ENCODE results near the gene ERICH2. TPM values are rescaled to one million over a fixed set of nuclear protein-coding genes. Genes with fewer than 3 reads are reported as not detected.
A peak's percentile ranks its signal among the peaks of the same experiment; 100 is the strongest.
"Not testable (repeated sequence)": the region's sequence is repeated elsewhere in the genome, so short reads cannot be mapped to it uniquely, and the experiment has no call there.

The ERICH2 gene, protein sequence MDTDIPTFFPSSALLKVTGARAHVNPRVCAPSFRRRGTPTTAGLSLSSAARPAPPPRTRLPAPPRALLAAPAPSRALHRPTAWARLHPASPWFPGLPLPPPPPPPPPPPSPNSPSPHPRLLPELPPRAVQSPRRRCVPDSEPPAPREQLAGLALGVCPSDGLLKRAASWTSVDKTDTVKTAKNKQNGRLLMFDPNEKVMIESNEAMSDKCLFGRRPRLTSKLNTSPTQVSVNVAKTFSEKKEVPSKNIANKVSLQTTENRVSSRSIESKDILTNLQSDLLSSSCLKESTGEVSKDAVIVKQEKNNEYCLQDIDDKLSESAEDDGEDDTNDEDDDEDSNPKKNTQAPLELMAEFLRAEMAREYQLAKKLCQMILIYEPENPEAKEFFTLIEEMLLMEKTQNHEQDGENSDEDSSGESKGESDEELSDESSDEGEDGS
- total RNA-seq = not detected

DNA sequence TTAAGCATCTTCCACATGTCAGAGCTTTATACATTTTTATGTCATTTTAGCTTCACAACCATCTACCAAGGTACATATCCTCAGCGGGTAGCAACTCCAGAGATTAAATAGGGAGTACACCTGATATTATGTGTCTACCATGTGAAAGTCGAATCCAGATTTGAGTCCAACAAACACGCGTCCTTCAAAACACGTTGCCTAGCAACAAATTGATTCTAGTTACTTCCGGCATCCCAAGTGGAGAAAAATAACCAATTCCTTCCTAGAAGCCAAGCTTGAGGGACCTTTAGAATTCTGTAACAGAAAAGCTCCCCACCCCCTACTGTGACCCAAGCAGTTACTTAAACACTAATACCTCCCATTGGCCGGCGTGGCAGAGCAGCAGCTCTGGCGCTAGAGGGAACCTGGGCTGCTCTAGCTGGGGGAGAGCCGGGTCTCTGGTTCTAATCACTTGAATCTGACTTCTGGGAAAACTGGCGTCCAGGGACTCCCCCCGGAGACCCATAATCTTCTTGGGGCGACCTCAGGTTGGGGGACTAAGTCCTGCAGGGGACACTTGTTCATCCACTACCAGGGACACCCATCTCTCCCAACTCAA, at the start of gene ERICH2:
TSS of gene ERICH2 (plus strand) at position 371 of the 598 bp plus-strand sequence. CDS start 304 bp downstream, outside the sequence.
- no peak for FAIRE-seq

DNA sequence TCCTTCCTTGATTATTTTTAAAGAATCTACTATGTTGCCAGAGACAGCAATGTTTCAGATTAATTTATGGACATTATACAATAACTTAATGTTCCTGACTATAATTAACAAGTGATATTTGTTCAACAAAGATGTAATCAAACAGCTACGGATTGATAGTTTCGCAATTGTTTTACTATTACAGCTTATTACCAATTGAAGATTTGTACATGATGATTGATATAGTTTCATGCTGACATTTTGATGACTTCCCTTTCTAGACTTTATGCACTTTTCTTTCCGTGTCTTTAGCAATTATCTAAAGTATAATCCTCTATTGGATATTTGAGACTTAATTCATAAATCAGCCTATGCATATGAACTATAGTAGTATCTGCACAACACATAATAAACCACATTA, 48.5 kb upstream of the ERICH2 start:
- FAIRE-seq = peak; percentile 24

More for the DNA sequence above, at the start of gene ERICH2:
- peak; percentile 36 to 51 for DNase-seq (ENCODE audit: low spot score in 2 of 2)

DNA sequence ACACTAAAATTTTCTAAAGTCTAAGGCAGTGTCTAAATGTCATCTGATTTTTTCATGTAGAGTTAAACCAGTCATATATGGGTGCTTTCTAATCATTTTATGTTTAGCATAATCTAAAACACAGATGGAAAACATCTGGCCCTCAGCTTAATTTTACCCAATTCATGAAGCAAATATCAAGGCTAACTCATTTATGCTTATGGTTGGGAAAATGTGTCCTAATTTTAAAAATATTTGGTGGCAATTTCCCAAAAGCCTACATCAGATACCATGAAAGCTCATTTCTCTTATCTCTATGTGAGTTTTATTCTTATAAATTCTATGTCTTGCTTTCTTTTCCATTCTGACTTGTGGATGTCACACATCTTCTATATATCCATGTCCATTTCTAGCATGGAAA, 47.9 kb upstream of the ERICH2 start:
- no peak for DNase-seq (ENCODE audit: low spot score in 2 of 2)
- no peak for FAIRE-seq

More for the DNA sequence above, 48.5 kb upstream of the ERICH2 start:
- no peak for DNase-seq (ENCODE audit: low spot score in 2 of 2)

DNA sequence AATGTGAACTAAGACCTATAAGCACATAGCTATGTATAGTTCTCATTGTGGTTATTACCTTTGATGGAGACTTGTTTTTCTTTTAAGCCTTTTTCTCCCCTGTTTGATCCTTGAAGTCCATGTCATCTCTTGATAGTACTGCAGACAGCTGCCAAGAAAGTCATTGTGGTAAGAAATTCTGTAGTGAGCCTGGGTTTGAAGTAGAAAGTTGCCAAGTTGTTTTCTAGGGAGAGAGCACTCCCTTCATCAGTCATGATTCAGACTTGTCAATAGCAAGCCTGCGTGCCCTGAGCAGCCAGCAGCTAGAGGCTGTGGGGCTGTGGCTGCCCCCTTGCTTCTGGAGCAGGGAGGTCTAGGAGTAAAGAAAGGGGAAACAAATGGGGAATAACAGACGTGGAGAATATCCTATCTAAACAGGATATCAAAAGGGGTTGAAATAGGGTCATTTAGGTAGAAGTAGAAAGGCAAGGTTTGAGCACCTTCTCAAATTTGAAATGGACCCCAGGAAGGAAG, 46.7 kb upstream of the ERICH2 start:
- no peak for DNase-seq (ENCODE audit: low spot score in 2 of 2)
- no peak for FAIRE-seq

DNA sequence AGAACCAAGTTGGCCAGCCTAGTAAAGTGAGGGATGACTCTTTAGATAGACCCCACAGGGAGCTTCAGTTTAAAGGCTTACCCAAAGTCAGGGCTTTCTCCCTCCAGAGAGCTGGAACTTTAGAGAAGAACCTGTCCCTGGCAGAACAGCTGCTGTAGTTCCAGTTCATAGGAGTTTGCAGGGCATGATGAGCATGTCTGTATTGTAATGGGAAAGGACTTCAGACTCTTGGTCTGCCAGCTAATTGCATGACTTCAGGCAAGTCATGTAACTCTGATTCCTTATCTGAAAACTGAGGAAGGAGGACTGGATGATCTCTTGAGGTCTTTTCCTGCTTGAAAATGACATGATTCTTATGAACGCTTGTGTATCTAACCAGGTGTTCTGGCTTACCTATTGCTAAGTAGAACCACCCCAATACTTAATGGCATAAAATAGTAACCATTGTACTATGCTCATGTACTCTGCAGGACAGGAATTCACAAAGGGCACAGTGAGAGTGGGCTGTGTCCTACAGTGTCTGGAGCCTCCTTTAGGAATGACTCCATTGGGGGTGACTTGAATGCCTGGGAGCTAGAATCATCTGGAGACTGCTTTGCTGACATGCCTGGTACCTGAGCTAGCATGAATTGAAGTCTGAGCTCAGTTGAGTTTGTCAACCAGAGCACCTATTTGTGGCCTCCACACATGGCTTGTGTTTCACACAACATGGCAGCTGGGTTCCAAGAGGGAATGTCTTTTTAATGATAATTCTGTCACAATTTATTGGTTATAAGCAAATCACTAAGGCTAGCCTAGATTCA, 36.2 kb upstream of the ERICH2 start:
- FAIRE-seq (no peak), DNase-seq (ENCODE audit: low spot score in 2 of 2) (no peak)

DNA sequence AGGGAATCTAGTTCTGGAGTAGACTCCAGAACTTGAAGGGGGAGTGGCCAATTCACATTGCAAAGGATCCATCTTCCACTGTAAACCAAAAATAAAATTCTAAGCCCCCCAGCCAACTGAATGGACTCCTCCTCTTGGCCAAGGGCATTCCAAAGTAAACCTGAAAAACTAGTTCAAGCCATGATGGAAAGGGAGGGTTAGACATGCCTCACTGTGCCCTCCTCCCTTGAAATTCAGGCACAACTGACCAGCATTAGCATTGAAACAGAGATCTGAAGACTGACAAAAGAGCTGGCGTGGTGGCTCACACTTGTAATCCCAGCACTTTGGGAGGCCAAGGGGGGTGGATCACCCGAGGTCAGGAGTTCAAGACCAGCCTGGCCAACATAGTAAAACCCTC, 35.6 kb upstream of the ERICH2 start:
- not testable (repeated sequence) for DNase-seq (ENCODE audit: low spot score in 2 of 2); FAIRE-seq

DNA sequence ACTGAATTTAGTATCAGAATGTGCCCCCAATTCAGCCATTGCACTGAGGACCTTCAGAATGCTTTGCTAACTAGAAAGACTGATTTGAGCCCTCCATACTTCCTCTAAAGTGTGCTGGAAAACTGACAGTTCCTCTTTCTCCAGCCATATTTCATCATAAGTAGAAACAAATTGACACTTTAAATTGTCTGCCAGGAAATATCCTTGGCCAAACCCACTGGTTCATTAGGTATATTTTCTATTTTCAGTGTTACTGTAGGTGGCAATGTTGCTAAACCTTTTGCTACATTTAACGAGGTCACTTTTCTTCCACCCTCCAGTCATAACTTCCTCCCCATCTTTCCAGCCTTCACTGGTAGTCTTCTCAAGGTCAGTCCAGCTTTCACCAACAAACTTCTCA, 33.5 kb upstream of the ERICH2 start:
- no peak for FAIRE-seq
- no peak for DNase-seq (ENCODE audit: low spot score in 2 of 2)

DNA sequence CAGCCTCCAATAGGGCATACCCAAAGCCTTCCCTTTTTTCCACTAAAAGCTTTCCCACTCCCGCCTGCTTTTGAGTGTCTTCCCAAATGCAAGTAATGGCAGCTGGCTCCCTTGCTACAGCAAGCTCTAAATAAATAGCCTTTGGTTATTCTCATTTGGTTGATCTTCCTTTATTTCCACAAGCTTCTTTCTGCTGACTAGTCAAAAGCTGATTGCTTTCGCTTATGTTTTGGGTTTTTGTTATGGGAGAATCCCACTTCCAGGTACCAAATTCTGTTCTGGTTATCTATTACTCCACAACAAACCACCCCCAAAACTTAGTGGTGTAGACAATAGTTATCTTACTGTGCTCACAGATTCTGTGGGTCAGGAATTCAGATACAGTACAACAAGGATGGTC, 32.8 kb upstream of the ERICH2 start:
- FAIRE-seq (no peak), DNase-seq (ENCODE audit: low spot score in 2 of 2) (no peak)

DNA sequence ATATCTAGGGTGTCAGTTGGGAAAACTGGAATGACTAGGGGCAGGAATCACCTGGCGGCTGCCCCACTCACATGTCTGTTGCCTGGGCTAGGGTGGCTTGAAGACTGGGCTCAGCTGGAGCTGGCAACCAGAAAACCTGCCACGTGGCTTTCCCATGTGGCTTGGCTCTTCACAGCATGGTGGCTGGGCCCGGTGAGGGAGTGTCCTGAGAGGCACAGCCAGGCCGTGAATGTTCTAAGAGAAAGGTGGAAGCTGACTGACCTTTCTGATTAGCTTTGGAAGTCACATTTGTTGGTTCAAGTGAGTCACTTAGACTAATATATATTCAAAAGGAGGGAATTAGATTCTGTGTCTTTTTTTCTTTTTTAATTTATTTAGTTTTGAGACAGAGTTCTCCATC, 32.4 kb upstream of the ERICH2 start:
- DNase-seq (ENCODE audit: low spot score in 2 of 2) (no peak), FAIRE-seq (no peak)

DNA sequence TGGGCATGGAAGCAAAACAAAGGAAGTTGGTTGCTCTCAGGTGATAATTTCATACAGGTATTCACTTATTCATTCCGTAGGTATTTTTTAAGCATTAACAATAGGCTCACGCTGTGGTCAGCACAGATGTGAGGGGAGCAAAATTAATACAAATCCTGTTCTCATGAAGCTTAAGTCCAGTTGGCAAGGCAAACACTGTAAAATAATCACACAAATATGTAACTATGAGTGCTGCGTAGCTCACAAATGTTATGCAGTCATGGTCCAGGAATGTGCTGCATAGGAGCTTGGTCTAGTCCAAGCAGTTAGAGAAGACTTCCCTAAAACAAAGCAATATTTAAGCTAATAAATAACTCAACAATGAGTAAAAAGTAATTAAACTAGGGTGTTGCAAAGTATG, 31.1 kb upstream of the ERICH2 start:
- FAIRE-seq = no peak
- DNase-seq (ENCODE audit: low spot score in 2 of 2) = no peak

DNA sequence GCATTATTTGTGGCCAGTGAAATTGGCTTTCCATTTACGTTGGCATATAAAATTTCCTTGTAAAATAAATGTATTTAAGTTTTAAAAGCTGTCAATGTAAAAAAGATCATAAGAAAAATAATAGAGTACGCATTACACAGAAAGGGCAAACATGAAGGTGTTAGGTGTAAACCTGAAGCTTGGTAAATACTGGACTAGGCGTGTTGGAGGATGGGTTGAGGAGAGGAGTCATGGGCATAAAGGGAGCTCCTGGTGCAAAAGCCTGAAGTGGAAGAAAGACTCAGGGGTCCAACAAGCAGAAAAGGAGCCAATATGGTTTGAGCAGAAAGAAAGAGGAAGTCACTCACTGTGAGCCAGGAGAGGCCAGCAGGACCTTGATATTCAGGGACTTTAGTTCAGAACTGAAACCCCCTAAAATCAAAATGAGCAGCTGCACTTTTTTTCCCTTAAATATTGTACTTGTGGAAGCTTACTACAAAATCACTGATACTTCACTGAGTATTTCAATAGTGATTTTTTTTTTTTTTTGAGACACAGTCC, 30.6 kb upstream of the ERICH2 start:
- no peak for FAIRE-seq
- DNase-seq (ENCODE audit: low spot score in 2 of 2) = no peak

DNA sequence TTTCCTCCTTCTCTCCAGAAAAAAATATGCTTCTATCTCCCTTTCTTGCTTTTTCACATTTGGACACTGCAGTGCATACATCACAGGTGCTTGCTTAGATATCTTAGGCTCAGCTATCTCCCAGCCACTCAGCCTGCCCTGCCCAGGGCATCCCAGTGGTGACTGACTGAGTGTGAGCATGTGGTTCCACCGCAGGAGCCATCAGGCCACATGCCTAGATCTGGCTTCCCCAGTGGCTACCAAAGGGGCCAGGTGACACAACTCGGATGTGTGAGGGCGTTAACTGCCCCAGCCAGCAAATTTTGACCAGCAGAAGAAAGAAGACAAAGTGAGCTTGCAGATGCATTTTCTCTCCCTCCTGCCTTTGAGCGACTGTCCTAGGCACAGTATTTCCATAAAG, 29.5 kb upstream of the ERICH2 start:
- DNase-seq (ENCODE audit: low spot score in 2 of 2) (no peak), FAIRE-seq (no peak)

DNA sequence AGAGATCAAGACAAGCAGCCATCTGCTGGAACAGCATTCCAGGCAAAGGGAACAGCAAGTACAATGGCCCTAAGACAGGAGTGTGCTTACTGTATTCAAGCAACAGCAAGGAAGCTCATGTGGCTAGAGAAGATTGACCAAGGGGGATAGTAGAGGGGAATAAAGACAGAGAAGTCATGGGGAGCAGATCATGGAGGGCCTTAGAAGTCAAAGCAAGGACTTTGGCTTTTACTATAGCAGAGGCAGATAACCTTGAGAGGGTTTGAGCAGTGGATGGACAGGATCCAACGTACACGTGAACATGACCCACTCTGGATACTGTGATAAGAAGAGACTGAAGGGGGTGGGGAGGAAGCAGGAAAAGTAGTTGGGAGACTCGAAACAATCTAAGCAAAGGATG, 28.2 kb upstream of the ERICH2 start:
- FAIRE-seq = no peak
- DNase-seq (ENCODE audit: low spot score in 2 of 2) = no peak

DNA sequence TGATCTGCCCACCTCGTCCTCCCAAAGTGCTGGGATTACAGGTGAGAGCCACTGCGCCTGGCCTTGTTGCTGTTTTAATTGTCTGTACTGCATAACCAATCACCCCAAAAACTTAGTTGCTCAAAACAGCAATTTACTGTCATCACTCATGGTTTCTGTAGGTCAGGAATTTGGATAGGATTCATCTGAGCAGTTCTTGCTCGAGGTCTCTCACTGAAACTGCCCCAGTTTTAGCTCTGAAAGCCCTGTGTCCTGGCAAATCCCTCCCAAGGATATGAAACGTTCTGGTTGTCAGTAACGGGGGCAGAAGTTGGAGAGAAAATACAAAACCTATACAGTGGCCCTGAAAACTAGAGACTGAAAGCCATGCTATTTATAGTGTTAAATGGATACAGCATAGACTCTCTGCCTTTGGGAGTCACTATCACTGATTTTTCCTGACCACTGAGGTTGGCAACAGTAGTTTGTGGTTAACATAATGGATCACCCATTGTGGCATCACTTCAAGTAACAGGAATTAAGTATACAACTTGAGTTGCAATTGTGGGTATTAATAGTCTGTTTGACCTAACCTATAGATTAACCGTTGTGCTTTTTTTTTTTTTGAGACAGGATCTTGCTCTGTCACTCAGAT, 27.2 kb upstream of the ERICH2 start:
- FAIRE-seq = no peak

DNA sequence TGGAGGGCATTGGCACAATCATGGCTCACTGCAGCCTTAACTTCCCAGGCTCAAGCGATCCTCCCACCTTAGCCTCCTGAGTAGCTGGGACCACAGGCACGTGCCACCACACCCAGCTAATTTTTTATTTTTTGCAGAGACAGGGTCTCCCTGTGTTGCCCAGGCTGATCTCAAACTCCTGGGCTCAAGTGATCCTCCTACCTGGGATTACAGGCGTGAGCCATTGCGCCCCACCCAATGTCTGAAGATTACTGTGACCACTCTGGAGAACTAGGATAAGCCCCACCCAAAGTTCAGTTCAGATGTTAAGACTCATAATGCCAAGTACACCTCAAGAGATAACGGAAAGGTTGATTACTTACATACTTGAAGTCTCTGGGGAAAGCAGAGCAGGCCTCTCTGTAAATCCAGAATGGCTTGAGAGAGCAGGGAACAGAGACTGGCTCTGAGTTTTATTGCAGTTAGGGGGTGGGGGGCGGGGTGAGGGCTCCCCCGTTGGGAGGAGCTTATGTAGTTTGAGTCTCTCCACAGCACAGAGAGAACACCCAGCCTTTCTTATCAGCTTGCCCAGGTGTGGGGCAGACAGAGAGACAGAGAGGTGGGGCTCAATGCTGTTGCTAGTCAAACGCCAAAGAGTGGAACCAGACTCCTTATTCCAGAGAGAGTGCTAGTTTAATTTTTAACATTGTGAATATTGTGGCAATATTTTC, 26.5 kb upstream of the ERICH2 start:
- FAIRE-seq = no peak
- DNase-seq (ENCODE audit: low spot score in 2 of 2) = no peak

More for the DNA sequence above, 27.2 kb upstream of the ERICH2 start:
- no peak for DNase-seq (ENCODE audit: low spot score in 2 of 2)

DNA sequence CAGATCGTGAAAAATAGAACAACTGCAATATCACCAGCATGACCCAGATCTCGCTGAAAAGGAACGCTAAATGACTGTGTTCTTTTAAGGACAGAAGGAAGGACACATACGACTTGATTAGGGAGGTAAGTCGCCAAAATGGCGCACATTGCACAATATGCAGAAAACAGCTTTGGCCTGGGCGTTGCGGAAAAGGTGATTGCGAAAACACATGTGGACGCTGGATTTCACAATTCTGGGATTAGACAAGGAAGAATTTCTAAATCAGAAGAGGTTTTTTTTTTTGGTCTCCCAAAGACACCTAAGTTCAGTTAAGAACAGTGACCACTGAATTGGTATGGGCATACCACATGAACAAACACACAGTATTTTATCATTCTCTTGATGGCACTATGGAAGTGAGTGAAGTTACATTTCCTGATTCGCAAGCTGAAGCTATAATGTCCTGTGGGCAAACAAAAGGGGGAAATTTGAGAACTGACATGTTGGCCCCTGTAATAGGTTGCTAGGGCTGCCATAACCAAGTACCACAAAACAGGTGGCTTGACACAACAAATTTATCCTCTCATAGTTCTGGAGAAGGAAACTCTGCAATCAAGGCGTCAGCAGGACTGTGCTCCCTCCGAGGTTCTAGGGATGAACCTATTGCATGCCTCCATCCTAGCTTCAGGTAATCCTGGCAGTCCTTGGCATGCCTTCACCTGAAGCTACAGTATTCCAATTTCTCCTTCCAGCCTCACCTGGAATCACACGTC, 25.8 kb upstream of the ERICH2 start:
- DNase-seq (ENCODE audit: low spot score in 2 of 2) (no peak), FAIRE-seq (no peak)

DNA sequence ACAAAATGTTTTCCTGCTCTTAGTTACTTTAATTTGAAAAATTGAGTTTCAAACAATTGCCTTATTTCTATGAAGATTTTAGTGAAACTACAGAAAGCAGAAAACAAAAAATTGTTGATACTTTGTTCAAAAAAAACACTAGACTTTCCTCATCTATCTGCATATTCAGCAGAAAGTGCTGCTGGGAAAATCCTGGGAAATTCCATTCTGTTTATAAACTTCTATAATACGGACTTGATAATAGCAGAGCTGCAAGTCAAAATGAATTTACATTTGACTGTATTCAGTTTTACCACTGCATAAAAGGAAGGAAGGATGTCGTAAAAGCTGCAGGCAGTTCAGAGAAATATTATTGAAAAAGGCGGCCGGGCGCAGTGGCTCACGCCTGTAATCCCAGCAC, 24.9 kb upstream of the ERICH2 start:
- FAIRE-seq (no peak), DNase-seq (ENCODE audit: low spot score in 2 of 2) (no peak)

DNA sequence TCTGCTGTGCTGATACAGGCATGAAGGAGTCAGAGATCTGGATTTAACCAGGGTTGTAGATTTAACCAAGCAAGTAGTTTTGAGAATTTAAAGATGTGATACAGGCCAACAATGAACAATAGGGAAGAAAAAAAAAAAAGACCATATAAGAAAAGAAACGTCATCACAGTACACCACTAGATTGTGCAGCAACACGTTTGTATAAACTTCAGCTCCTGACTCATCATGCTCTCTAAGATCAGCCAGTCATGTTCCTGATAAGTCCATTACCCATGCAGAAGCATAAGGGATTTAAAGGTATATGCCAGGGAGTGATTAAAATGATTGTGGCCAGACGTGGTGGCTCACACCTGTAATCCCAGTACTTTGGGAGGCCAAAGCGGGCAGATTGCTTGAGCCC, 22.3 kb upstream of the ERICH2 start:
- DNase-seq (ENCODE audit: low spot score in 2 of 2) (no peak), FAIRE-seq (no peak)

DNA sequence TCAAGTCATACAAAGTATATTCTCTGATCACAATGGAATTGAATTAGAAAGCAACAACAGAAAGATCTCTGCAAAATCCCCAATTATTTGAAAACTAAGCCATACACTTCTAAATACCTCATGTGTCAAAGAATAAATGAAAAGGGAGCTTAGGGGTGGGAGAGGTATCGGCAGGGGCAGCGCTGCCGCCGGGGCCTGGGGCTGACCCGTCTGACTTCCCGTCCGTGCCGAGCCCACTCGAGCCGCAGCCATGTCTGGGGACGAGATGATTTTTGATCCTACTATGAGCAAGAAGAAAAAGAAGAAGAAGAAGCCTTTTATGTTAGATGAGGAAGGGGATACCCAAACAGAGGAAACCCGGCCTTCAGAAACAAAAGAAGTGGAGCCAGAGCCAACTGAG, 18.6 kb upstream of the ERICH2 start:
- not testable (repeated sequence) for DNase-seq (ENCODE audit: low spot score in 2 of 2); FAIRE-seq
